Transverse colon (tissue), 4 donors: ENCODE data around the gene HSBP1.

Source experiments
- CTCF ChIP-seq, 5 experiments: fragments of 200-600 bp in 3 of 5; fragments of 450-650 bp in 2 of 5; sonication (generic) in 3 of 5; IDR thresholded peaks; 1 replicate in 2 of 5; 2 replicates in 3 of 5; pipeline ENCODE4 v1.5.1; 2016 to 2017; ENCODE audit warnings: antibody characterized with exemption in 5 of 5, inconsistent platforms in 3 of 5, mild to moderate bottlenecking in 2 of 5, moderate library complexity in 1 of 5
- POLR2AphosphoS5 ChIP-seq, 3 donors: sonication (generic); formaldehyde crosslinking; IDR thresholded peaks; one replicate each; pipeline ENCODE4 v1.6.1; 2016; ENCODE audit warnings: antibody characterized with exemption in 3 of 3

GRCh38 chr16:83830769-83831455 is 23.1 kb downstream of the HSBP1 start:
- TF ChIP-seq CTCF (IDR thresholded peaks at IDR 0.05) (no peak), POLR2AphosphoS5 (IDR thresholded peaks at IDR 0.05) (no peak)
